Measurements from ENCODE around the gene ZNF22. TPM values are rescaled to one million over a fixed set of nuclear protein-coding genes. Genes with fewer than 3 reads are reported as not detected.

The ZNF22 gene
- total and polyA plus RNA-seq, 2 experiments from 2014 or later: 25.9 to 32.2 TPM

- H3K79me2 ChIP-seq: no peaks in the 10 kb centered on the region
- no peak overlapping the region for H3K4me3 ChIP-seq
- no peaks in the 10 kb centered on the region for H4K20me1 ChIP-seq (ENCODE audit: insufficient read depth, poor library complexity, severe bottlenecking)
- H3K9me2 ChIP-seq (replicated peaks; ENCODE audit: insufficient read depth): no peaks in the 10 kb centered on the region
- H3K27ac ChIP-seq: peak overlapping the region; percentile 66
- H3K27me3 ChIP-seq: no peaks in the 10 kb centered on the region
- WGBS (ENCODE audit: low lambda C conversion rate, missing lambda C conversion rate): 61% methylated on average over 4 of the region's 4 CpGs
- no peak overlapping the region for H2AFZ ChIP-seq
- TF ChIP-seq EZH2phosphoT487 (IDR thresholded peaks at IDR 0.05; ENCODE audit: low read depth, severe bottlenecking, unreplicated experiment) (no peak), EZH2 (IDR thresholded peaks at IDR 0.05; ENCODE audit: borderline replicate concordance) (no peak), CTCF (IDR thresholded peaks at IDR 0.05; ENCODE audit: poor library complexity) (no peak)
- no peak overlapping the region for H3K4me2 ChIP-seq
- H3K9me3 ChIP-seq (ENCODE audit: low read depth): no peaks in the 10 kb centered on the region
- no peaks in the 10 kb centered on the region for H3K36me3 ChIP-seq (replicated peaks; ENCODE audit: insufficient read depth, low read depth)
- no peak for DNase-seq (ENCODE audit: low spot score)
- peaks cover 19% of the 10 kb centered on the region for H3K4me1 ChIP-seq (ENCODE audit: insufficient read depth)
Observed at GRCh38 chr10:44995581-44995913, 5.2 kb upstream of the ZNF22 start.

GRCh38 chr10:44995914-44996669 lies 4.6 kb upstream of the ZNF22 start:
- Histone ChIP-seq H3K79me2 (no peaks in the 10 kb centered on the region), H3K4me3 (no peak overlapping the region), H3K4me1 (ENCODE audit: insufficient read depth) (peaks cover 19% of the 10 kb centered on the region), H3K27me3 (no peaks in the 10 kb centered on the region), H2AFZ (no peak overlapping the region), H3K36me3 (replicated peaks; ENCODE audit: insufficient read depth, low read depth) (no peaks in the 10 kb centered on the region), H3K9me2 (replicated peaks; ENCODE audit: insufficient read depth) (no peaks in the 10 kb centered on the region), H3K4me2 (no peak overlapping the region), H3K27ac (peak overlapping the region; percentile 66), H3K9me3 (ENCODE audit: low read depth) (no peaks in the 10 kb centered on the region), H4K20me1 (ENCODE audit: insufficient read depth, poor library complexity, severe bottlenecking) (no peaks in the 10 kb centered on the region)
- WGBS (ENCODE audit: low lambda C conversion rate, missing lambda C conversion rate): 74% methylated on average over 9 of the region's 9 CpGs
- TF ChIP-seq EZH2phosphoT487 (IDR thresholded peaks at IDR 0.05; ENCODE audit: low read depth, severe bottlenecking, unreplicated experiment): no peak
- no peak for TF ChIP-seq EZH2 (IDR thresholded peaks at IDR 0.05; ENCODE audit: borderline replicate concordance)
- no peak for TF ChIP-seq CTCF (IDR thresholded peaks at IDR 0.05; ENCODE audit: poor library complexity)
- DNase-seq (ENCODE audit: low spot score): no peak

- TF ChIP-seq EZH2phosphoT487 (IDR thresholded peaks at IDR 0.05; ENCODE audit: low read depth, severe bottlenecking, unreplicated experiment) (no peak), CTCF (IDR thresholded peaks at IDR 0.05; ENCODE audit: poor library complexity) (no peak), EZH2 (IDR thresholded peaks at IDR 0.05; ENCODE audit: borderline replicate concordance) (no peak)
- Histone ChIP-seq H4K20me1 (ENCODE audit: insufficient read depth, poor library complexity, severe bottlenecking) (no peaks in the 10 kb centered on the region), H2AFZ (no peak overlapping the region), H3K79me2 (peaks cover 8% of the 10 kb centered on the region), H3K9me3 (ENCODE audit: low read depth) (no peaks in the 10 kb centered on the region), H3K27ac (peak overlapping the region; percentile 66), H3K4me3 (no peak overlapping the region), H3K9me2 (replicated peaks; ENCODE audit: insufficient read depth) (no peaks in the 10 kb centered on the region), H3K4me1 (ENCODE audit: insufficient read depth) (peaks cover 28% of the 10 kb centered on the region), H3K36me3 (replicated peaks; ENCODE audit: insufficient read depth, low read depth) (no peaks in the 10 kb centered on the region), H3K4me2 (no peak overlapping the region), H3K27me3 (no peaks in the 10 kb centered on the region)
- DNase-seq (ENCODE audit: low spot score): no peak
- WGBS (ENCODE audit: low lambda C conversion rate, missing lambda C conversion rate): 93% methylated on average over 6 of the region's 6 CpGs
Observed at GRCh38 chr10:44997105-44997748, 3.5 kb upstream of the ZNF22 start.

Measured in hepatocyte (in vitro differentiated cells).